A549 (cell line): ENCODE measurements around the gene PUS7.

Source experiments
- GATA3 ChIP-seq: IDR thresholded peaks from 2 replicates; pipeline ENCODE4 v1.6.1; 2012; ENCODE audit warnings: borderline replicate concordance
- RFX5 ChIP-seq: fragments of 450-650 bp; IDR thresholded peaks from 2 replicates; pipeline ENCODE4 v1.7.1; 2014; ENCODE audit warnings: antibody characterized with exemption, mild to moderate bottlenecking, moderate library complexity
- TF ChIP-seq, protein P1 (sequence below): fragments of >200 bp; sonication (Bioruptor Twin); formaldehyde crosslinking; IDR thresholded peaks from 3 replicates; pipeline ENCODE4 v1.5.1; 2016
- TF ChIP-seq, protein P2 (sequence below): fragments of 450-650 bp; IDR thresholded peaks from 2 replicates; pipeline ENCODE4 v1.6.1; 2014; ENCODE audit warnings: antibody characterized with exemption
- TF ChIP-seq, protein P3 (sequence below): fragments of >200 bp; sonication (Bioruptor Twin); formaldehyde crosslinking; IDR thresholded peaks from 3 replicates; pipeline ENCODE4 v1.6.1; 2016

- TF ChIP-seq, protein P1, sequence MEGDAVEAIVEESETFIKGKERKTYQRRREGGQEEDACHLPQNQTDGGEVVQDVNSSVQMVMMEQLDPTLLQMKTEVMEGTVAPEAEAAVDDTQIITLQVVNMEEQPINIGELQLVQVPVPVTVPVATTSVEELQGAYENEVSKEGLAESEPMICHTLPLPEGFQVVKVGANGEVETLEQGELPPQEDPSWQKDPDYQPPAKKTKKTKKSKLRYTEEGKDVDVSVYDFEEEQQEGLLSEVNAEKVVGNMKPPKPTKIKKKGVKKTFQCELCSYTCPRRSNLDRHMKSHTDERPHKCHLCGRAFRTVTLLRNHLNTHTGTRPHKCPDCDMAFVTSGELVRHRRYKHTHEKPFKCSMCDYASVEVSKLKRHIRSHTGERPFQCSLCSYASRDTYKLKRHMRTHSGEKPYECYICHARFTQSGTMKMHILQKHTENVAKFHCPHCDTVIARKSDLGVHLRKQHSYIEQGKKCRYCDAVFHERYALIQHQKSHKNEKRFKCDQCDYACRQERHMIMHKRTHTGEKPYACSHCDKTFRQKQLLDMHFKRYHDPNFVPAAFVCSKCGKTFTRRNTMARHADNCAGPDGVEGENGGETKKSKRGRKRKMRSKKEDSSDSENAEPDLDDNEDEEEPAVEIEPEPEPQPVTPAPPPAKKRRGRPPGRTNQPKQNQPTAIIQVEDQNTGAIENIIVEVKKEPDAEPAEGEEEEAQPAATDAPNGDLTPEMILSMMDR, result no peak
- TF ChIP-seq RFX5 (no peak), GATA3 (no peak)
- TF ChIP-seq, protein P2, sequence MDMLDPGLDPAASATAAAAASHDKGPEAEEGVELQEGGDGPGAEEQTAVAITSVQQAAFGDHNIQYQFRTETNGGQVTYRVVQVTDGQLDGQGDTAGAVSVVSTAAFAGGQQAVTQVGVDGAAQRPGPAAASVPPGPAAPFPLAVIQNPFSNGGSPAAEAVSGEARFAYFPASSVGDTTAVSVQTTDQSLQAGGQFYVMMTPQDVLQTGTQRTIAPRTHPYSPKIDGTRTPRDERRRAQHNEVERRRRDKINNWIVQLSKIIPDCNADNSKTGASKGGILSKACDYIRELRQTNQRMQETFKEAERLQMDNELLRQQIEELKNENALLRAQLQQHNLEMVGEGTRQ, result no peak
- TF ChIP-seq, protein P3, sequence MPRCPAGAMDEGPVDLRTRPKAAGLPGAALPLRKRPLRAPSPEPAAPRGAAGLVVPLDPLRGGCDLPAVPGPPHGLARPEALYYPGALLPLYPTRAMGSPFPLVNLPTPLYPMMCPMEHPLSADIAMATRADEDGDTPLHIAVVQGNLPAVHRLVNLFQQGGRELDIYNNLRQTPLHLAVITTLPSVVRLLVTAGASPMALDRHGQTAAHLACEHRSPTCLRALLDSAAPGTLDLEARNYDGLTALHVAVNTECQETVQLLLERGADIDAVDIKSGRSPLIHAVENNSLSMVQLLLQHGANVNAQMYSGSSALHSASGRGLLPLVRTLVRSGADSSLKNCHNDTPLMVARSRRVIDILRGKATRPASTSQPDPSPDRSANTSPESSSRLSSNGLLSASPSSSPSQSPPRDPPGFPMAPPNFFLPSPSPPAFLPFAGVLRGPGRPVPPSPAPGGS, result no peak
These were observed 25.6 kb downstream of the PUS7 start for GRCh38 chr7:105496521-105496920.
